Esophagus muscularis mucosa (tissue), 3 donors: ENCODE measurements around the gene LPAR3.

ENCODE experiments used
- POLR2A ChIP-seq: fragments of 450-650 bp; IDR thresholded peaks from one replicate; pipeline ENCODE4 v1.6.1; 2017; ENCODE audit warnings: antibody characterized with exemption, moderate library complexity, mild to moderate bottlenecking, low read depth
- POLR2AphosphoS5 ChIP-seq, 2 donors: sonication (generic); formaldehyde crosslinking; IDR thresholded peaks; one replicate each; pipeline ENCODE4 v1.6.1; 2017; ENCODE audit warnings: antibody characterized with exemption in 2 of 2
- TF ChIP-seq, protein P1 (sequence below), 3 experiments: fragments of 200-600 bp in 2 of 3; fragments of 450-650 bp in 1 of 3; sonication (generic) in 2 of 3; IDR thresholded peaks; one replicate each; pipeline ENCODE4 v1.5.1; 2017 to 2019; ENCODE audit warnings: antibody characterized with exemption in 3 of 3, mild to moderate bottlenecking in 2 of 3, moderate library complexity in 1 of 3

DNA sequence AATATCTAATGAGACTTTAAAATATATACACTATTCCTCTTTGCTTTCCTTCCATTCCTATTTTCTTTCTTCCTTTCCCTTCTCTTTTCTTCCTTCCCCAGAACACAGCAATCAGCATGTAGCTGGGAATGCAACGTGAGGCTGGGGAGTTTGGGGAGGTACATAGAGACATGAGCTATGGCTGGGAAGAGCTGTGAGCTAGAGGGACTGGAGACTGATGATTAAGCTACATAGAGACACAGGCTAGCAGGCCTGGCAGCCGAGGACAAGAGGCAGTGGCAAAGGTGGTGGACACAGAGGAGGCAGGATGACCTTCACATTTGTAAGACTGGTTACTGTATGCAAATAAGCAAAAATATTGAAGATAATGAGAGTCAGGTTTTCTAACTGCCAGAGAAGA is 7.5 kb downstream of the LPAR3 start:
- TF ChIP-seq, protein P1, sequence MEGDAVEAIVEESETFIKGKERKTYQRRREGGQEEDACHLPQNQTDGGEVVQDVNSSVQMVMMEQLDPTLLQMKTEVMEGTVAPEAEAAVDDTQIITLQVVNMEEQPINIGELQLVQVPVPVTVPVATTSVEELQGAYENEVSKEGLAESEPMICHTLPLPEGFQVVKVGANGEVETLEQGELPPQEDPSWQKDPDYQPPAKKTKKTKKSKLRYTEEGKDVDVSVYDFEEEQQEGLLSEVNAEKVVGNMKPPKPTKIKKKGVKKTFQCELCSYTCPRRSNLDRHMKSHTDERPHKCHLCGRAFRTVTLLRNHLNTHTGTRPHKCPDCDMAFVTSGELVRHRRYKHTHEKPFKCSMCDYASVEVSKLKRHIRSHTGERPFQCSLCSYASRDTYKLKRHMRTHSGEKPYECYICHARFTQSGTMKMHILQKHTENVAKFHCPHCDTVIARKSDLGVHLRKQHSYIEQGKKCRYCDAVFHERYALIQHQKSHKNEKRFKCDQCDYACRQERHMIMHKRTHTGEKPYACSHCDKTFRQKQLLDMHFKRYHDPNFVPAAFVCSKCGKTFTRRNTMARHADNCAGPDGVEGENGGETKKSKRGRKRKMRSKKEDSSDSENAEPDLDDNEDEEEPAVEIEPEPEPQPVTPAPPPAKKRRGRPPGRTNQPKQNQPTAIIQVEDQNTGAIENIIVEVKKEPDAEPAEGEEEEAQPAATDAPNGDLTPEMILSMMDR (IDR thresholded peaks at IDR 0.05): no peak
- TF ChIP-seq POLR2AphosphoS5 (IDR thresholded peaks at IDR 0.05) (no peak), POLR2A (no peak)
